ENCODE results near the gene COL21A1. TPM values are rescaled to one million over a fixed set of nuclear protein-coding genes. Genes with fewer than 3 reads are reported as not detected.

The COL21A1 gene
- total RNA-seq, result not detected

DNA sequence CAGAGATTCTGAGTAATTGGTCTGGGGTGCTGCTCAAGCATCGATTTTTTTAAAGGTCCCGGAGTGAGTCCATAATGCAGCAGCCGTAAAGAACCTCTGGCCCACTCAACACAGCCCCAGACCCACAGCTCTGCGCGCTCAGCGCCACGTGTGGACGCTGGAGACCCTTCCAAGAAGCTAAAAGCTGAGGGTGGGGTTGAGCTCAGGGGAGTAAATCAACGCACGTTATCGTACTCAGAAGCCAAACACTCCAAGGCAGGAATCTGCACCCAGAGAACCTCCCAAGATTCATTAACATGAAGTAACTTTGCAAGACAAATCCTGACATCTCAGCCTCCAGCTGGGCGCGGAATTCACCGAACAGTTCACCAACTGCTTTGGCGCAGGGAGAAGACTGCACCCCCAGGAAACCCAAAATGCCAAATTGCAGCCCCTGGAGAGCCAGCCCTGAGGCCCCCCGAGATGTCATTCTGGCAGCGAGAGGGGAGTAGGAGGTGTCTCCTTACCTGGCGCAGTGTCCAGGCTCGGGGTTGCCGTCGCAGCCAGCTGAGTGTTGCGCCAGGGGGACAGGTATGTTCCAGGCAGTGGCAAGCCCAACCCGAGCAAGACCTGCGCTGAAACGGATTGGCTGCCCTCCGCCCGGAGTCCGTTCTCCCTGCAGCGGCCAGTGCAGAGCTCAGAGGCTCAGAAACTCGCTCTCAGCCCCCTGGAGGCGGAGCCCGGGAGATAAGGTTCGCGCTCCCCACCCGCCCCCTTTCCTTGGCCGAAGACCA is at the start of gene COL21A1:
TSS of gene COL21A1 (minus strand) at position 700 of the 773 bp plus-strand sequence. CDS start 64,962 bp downstream, outside the sequence.
- Histone ChIP-seq H3K9me3 (ENCODE audit: low read depth, low read length) (no peaks in the 10 kb centered on the region), H3K4me1 (ENCODE audit: insufficient read depth, low read length) (peaks cover 8% of the 10 kb centered on the region), H3K4me3 (ENCODE audit: low read length) (no peak within 1 kb of the TSS), H3K27me3 (ENCODE audit: insufficient read depth, low read length) (peaks cover 22% of the 10 kb centered on the region)

DNA sequence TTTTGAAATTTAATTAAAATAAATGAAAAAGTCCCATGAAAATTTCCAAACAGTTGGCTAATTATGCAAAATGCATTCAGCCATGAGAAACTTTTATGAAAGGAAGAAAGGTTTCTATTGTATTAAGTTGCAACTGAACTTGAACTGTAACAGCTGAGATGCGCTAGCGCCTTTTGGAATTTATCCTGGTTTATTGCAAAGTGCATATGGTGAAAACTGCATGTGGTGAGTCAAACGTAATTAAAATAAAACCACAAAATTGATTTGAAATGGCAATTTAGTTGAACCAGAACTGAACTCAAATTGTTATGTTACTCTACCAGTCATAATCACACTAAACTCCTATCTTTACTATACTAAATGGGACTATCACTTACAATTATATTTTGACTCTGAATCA is 46.4 kb upstream of the COL21A1 start:
- no peaks in the 10 kb centered on the region for H3K9me3 ChIP-seq (ENCODE audit: low read depth, low read length)
- no peaks in the 10 kb centered on the region for H3K4me1 ChIP-seq (ENCODE audit: insufficient read depth, low read length)
- no peak overlapping the region for H3K4me3 ChIP-seq (ENCODE audit: low read length)
- H3K27me3 ChIP-seq (ENCODE audit: insufficient read depth, low read length), result no peaks in the 10 kb centered on the region

DNA sequence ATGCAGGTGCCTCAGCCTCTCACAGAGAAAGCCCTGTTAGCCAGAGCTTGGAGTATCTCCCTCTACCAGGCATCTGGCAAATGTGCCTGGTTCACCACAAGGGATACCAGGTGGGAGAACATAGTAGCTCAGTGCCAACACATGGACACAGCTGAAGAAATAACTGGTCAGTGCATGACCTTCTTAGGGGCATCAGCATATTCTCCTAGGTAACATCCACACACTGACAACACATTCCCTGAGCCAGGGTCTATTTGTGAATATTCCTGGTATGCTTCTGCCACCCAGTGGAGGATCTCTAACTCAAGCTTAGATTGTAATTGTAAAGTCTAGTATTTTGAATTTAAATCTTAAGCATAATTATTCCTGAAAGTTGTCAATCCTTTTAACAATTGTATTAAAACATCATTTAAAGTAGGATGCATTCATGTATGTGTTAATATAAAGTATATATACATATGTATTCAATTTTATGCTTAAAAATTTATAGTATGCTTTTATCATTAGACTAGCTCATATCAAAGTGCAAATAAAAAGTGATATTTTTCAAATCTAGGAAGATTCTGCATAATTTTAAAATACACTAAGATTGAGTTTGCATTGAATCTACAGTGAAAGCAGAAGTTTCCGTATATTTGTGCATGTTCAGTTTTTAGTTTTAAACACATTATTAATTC is 45.3 kb upstream of the COL21A1 start:
- Histone ChIP-seq H3K27me3 (ENCODE audit: insufficient read depth, low read length) (no peaks in the 10 kb centered on the region), H3K4me3 (ENCODE audit: low read length) (no peak overlapping the region), H3K9me3 (ENCODE audit: low read depth, low read length) (no peaks in the 10 kb centered on the region), H3K4me1 (ENCODE audit: insufficient read depth, low read length) (no peaks in the 10 kb centered on the region)

DNA sequence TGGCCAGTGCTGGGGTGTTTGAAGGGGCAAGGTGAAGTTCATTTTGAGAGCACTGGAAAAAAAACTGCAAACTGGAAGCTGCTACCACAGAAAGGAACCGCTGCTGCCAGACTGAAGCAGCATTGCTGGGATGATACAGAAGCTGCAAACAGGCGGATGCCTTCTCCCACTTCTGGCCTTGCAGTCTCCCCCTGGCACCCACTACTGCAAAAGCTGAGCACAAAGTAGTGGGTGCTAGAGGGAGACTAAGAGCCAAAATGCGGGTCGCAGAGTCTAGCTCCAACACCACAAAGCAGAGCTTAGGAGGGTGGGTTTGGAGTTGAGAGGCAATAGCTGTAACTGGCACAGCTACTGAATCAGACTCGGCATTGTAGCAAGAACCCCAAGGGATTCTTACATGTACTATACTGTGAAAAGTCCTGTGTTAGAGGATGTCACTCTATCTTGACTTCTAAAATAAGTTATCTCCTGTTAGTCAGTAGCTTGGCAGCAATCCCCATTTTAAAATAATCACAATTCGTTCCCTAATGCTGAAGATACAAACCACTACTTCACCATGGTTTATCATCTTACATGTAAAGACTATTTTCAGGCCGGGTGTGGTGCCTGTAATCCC is 44.0 kb upstream of the COL21A1 start:
- no peaks in the 10 kb centered on the region for H3K9me3 ChIP-seq (ENCODE audit: low read depth, low read length)
- no peaks in the 10 kb centered on the region for H3K27me3 ChIP-seq (ENCODE audit: insufficient read depth, low read length)
- H3K4me1 ChIP-seq (ENCODE audit: insufficient read depth, low read length), result no peaks in the 10 kb centered on the region
- no peak overlapping the region for H3K4me3 ChIP-seq (ENCODE audit: low read length)

DNA sequence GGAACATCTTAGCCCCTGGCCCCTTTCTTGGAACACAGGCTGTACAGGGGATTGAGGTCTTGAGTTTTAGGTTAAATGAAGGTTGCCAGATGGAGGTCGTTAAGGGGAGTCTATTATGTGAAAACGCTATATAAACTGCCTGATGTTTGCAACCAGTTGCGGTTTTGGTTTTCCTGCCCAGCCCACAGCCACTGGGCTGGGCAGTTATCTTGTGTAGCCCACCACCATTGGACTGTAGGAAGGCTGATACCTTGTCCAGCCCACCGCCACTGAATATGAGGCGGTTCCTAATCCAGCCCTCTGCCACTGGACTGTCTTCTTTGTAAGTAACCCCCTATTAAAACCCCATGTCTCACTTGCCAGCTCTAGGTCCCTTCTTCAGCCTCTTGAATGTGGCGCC is 42.3 kb upstream of the COL21A1 start:
- Histone ChIP-seq H3K4me3 (ENCODE audit: low read length) (no peak overlapping the region), H3K9me3 (ENCODE audit: low read depth, low read length) (no peaks in the 10 kb centered on the region), H3K27me3 (ENCODE audit: insufficient read depth, low read length) (no peaks in the 10 kb centered on the region), H3K4me1 (ENCODE audit: insufficient read depth, low read length) (no peaks in the 10 kb centered on the region)

DNA sequence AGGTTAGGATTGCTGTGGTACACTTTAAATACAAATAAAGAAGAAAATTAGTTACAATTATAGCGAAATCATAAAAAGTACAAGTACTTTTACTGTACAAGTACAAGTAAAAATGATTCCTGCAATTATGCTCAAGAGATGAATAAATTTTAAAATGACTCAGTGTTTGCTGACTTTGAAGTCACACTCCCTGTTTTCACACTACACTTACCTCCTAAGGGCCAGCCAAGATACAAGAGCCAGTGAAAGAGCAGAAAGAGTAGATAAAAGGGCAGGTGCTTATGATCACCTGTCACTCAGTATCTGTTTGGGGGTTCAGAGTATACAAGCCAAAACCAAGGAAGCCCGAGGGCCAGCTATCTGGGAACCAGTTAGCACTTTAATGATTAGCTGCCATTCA is 41.0 kb upstream of the COL21A1 start:
- Histone ChIP-seq H3K9me3 (ENCODE audit: low read depth, low read length) (no peaks in the 10 kb centered on the region), H3K27me3 (ENCODE audit: insufficient read depth, low read length) (no peaks in the 10 kb centered on the region), H3K4me3 (ENCODE audit: low read length) (no peak overlapping the region), H3K4me1 (ENCODE audit: insufficient read depth, low read length) (no peaks in the 10 kb centered on the region)

DNA sequence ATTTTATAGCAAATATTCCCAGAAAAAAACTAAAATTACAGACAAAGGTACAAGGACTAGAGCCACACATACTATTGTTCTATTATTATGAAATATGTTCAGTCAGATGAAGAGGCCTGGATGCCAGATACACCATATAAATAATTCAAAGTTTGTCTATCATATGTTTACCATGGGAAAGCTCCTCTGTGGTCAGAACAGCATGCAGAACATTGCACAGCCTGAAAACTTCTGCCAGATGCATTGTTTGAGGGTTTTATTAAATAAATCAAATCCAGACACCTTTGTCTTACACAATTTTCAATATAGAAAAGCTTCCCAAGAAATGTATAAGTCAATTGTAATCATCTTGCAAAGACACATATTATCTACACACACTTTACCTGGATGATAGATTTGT is 35.0 kb upstream of the COL21A1 start:
- no peak overlapping the region for H3K4me3 ChIP-seq (ENCODE audit: low read length)
- H3K9me3 ChIP-seq (ENCODE audit: low read depth, low read length), result no peaks in the 10 kb centered on the region
- H3K27me3 ChIP-seq (ENCODE audit: insufficient read depth, low read length), result no peaks in the 10 kb centered on the region
- no peaks in the 10 kb centered on the region for H3K4me1 ChIP-seq (ENCODE audit: insufficient read depth, low read length)

DNA sequence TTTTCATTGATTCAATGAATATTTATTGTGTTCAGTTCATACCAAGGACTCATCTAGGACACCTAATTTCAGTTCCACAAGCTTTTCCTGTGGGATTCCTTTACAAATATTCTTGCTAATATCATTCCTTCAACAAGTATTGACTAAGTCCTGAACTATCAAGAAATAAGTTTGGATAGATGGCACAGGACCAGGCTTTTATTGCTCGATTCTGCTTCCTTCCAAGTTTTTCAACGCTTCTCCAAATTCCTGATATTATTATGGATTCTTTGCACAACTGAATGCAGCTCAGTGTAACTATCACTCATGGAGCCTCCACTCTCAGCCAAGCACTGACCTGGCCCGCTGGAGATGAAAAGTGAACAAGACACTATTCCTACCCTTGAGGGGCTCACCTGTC is 32.7 kb upstream of the COL21A1 start:
- Histone ChIP-seq H3K4me3 (ENCODE audit: low read length) (no peak overlapping the region), H3K27me3 (ENCODE audit: insufficient read depth, low read length) (no peaks in the 10 kb centered on the region), H3K9me3 (ENCODE audit: low read depth, low read length) (no peaks in the 10 kb centered on the region), H3K4me1 (ENCODE audit: insufficient read depth, low read length) (no peaks in the 10 kb centered on the region)

DNA sequence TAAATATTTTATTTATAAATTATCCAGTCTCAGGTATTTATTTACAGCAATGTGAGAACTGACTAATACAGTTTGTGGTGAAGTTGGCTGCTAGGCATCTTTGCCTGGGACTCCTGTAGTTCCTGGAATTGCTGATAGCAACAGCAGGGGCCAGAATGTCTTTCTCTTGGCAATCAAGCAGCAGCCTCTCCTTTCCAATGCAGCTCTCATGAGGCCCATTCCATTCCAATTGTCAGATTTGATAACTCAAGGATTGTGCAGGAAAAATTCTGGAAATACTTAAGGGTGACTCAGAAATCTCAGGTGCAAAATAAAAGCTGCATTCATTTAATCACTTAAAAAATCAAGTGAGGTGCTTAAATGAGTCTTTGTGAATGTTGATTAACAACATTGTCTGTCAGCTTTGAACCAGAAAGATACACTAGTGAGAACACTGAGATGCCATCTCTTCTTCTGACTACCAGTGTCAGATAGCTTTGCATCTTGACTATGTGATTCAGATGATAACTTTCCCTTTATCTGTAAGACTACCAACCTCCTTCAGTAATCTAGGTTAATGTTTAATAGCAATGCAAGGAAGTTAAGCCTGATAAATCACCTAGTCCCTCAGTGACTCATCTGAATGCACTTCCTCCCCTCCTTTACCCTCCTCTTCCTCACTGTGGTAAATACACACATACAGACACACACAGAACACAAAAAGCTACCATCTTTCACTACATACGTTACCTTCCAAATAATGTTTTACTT is 32.1 kb upstream of the COL21A1 start:
- H3K9me3 ChIP-seq (ENCODE audit: low read depth, low read length), result no peaks in the 10 kb centered on the region
- H3K4me3 ChIP-seq (ENCODE audit: low read length), result no peak overlapping the region
- H3K27me3 ChIP-seq (ENCODE audit: insufficient read depth, low read length), result no peaks in the 10 kb centered on the region
- no peaks in the 10 kb centered on the region for H3K4me1 ChIP-seq (ENCODE audit: insufficient read depth, low read length)

DNA sequence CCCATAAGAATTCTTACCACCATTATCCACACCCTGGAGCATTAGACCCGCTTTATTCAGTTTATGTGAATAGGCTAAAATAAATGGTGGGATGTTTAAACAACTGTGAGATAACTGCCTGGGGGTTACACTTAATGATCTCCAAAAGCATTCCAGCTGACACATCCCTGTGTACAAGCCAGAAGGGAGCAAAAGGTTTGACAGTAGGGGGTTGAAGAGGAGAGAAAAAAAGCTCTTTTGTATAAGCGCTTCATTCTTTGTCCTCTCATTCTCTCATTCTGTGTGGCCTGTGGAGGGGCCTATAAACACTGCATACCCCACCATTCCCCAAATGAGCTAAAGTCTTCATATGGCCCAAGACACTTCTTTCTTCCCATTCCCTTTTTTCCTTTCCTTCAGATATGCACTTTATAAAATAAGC is 30.8 kb upstream of the COL21A1 start:
- Histone ChIP-seq H3K4me3 (ENCODE audit: low read length) (no peak overlapping the region), H3K9me3 (ENCODE audit: low read depth, low read length) (no peaks in the 10 kb centered on the region), H3K27me3 (ENCODE audit: insufficient read depth, low read length) (no peaks in the 10 kb centered on the region), H3K4me1 (ENCODE audit: insufficient read depth, low read length) (no peaks in the 10 kb centered on the region)

DNA sequence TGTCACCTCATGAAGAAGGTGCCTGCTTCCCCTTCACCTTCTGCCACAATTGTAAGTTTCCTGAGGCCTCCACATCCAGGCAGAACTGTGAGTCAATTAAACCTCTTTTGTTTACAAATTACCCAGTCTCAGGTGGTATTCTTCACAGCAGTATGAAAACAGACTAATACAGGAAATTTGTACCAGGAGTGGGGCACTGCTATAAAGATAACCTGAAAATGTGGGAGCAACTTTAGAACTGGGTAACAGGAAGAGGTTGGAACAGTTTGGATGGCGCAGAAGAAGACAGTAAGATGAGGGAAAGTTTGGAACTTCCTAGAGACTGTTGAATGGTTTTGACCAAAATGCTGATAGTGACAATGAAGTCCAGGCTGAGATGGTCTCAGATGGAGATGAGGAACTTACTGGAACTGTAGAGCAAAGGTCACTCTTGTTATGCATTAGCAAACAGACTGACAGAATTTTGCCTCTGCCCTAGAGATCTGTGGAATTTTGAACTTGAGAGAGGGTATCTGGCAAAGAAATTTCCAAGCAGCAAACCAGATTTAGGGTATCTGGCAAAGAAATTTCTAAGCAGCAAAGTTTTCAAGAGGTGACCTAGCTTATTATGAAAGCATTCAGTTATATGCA is 23.5 kb upstream of the COL21A1 start:
- Histone ChIP-seq H3K4me3 (ENCODE audit: low read length) (no peak overlapping the region), H3K9me3 (ENCODE audit: low read depth, low read length) (no peaks in the 10 kb centered on the region), H3K27me3 (ENCODE audit: insufficient read depth, low read length) (no peaks in the 10 kb centered on the region), H3K4me1 (ENCODE audit: insufficient read depth, low read length) (no peaks in the 10 kb centered on the region)

DNA sequence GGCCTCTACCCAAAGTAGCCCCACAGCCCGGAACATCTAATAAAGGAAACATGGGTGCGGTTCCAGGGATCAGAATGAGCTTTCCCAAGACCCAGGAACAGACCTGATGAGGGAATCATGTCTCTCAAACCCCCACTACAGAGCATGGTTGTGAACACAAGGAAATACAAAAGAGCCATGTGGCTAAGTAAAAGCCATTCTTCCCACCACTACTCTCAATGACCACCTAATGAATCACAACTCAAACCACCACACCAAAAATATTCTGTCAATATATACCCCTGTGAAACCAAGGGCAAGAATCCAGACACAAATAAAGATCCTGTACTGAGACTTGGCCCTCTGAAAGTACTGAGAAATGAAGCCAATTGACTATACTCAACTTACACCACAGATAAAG is 20.9 kb upstream of the COL21A1 start:
- Histone ChIP-seq H3K27me3 (ENCODE audit: insufficient read depth, low read length) (no peaks in the 10 kb centered on the region), H3K4me1 (ENCODE audit: insufficient read depth, low read length) (no peaks in the 10 kb centered on the region), H3K9me3 (ENCODE audit: low read depth, low read length) (no peaks in the 10 kb centered on the region), H3K4me3 (ENCODE audit: low read length) (no peak overlapping the region)

DNA sequence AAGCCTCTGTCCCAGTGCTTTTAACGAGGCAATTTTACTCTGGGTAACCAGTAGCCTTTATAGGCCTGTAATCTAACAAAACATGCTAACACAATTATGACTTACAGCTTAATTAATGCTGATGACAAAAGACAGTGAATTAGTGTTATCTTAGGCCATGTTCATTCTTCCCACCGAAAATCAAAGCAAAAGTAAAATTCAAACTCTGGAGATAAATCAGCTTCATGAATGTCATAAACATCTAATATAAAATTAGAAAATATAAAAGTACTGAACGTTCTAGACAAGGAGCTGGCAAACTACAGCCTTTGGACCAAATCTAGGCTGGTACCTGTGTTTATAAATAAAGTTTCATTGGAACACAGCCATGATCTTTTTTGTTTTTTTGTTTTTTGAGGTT is 18.6 kb upstream of the COL21A1 start:
- Histone ChIP-seq H3K27me3 (ENCODE audit: insufficient read depth, low read length) (no peaks in the 10 kb centered on the region), H3K4me1 (ENCODE audit: insufficient read depth, low read length) (no peaks in the 10 kb centered on the region), H3K4me3 (ENCODE audit: low read length) (no peak overlapping the region), H3K9me3 (ENCODE audit: low read depth, low read length) (no peaks in the 10 kb centered on the region)

DNA sequence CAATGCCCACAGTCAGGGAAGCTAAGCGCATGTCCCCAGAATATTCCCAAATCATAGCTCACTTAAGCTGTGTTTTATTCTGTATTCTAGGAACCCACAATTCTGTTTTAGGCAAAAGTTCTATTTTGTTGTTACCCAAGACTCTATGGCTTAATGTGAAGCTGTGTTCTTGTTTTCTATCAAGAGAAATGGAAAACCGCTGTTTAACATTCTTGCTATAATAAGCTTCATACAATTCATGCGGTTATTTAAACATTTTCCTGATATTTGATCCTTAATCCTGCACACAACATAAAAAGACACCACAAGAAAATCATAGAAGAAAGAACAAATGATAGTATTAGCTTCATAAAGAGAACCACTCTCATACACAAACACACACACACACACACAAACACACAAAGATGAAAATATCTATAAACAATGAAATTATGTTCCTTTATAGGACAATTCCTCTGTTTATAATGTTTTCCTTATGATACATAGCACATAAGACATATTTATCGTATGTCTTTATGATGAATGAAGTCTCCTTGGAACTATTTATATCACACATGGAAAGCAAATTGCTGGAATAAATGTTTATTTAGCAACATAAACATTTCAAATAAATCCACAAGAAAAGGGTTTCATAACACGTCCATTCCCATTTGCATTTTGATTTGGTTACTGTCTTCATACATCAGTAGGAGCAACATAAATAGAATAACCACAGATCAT is 16.4 kb upstream of the COL21A1 start:
- Histone ChIP-seq H3K4me1 (ENCODE audit: insufficient read depth, low read length) (no peaks in the 10 kb centered on the region), H3K9me3 (ENCODE audit: low read depth, low read length) (no peaks in the 10 kb centered on the region), H3K4me3 (ENCODE audit: low read length) (no peak overlapping the region), H3K27me3 (ENCODE audit: insufficient read depth, low read length) (no peaks in the 10 kb centered on the region)
